ENCODE data around the gene CHRNA5. TPM values are rescaled to one million over a fixed set of nuclear protein-coding genes. Genes with fewer than 3 reads are reported as not detected.

The CHRNA5 gene
- total and polyA plus RNA-seq, 7 experiments from 2014 or later, result 0.10 to 3.4 (median 0.62) TPM; not detected in 2

GRCh38 chr15:78630886-78631633 lies 65.7 kb downstream of the CHRNA5 start:
- no peaks in the 10 kb centered on the region for H3K9me3 ChIP-seq (ENCODE audit: control insufficient read depth in 2 of 3, low read length in 3 of 3)
- ATAC-seq (no peak), DNase-seq (no peak)
- H3K27me3 ChIP-seq (ENCODE audit: control insufficient read depth in 2 of 2, insufficient read depth in 2 of 2, low read length in 2 of 2), result no peaks in the 10 kb centered on the region
- Mint-ChIP-seq H3K4me3 (no peak overlapping the region), H3K4me1 (no peaks in the 10 kb centered on the region), H3K36me3 (peaks cover 0 to 5% (median 0%) of the 10 kb centered on the region in 5 donors), H3K27ac (no peak overlapping the region), H3K27me3 (peaks cover 10 to 23% (median 19%) of the 10 kb centered on the region in 5 donors), H3K9me3 (peaks cover 0 to 16% (median 3%) of the 10 kb centered on the region in 11 donors)
- H3K36me3 ChIP-seq (ENCODE audit: control insufficient read depth in 2 of 3, insufficient read depth in 3 of 3, low read length in 3 of 3), result no peaks in the 10 kb centered on the region
- no peak overlapping the region for H3K4me3 ChIP-seq (ENCODE audit: low read length)
- ChIA-PET POLR2A (no interaction called here), CTCF (no interaction called here)
- intact Hi-C loops (cut with micrococcal nuclease), result no loop called here
- no peaks in the 10 kb centered on the region for H3K4me1 ChIP-seq (ENCODE audit: control insufficient read depth in 2 of 2, insufficient read depth in 2 of 2, low read length in 2 of 2)
- no peak overlapping the region for H3K27ac ChIP-seq (ENCODE audit: low read depth, low read length)

DNA sequence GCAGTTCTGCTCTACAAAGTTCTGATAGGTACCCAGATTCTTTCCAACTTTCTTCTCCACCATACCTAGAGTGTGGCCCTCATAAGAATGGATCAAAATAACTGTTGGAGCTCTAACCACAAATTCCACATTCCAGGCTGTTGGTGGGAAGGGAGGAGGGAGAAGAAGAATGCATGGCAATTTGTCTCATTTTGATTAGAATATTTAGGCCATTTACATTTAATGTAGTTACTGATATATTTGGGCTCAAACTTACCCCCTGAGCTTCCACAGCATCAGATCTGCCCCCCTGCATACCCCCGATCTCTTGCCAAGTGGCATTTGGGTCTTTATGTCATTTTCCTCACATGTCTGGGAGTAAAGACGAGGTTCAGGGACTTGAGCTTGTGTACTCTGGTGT lies 68.0 kb downstream of the CHRNA5 start:
- DNase-seq, result no peak
- intact Hi-C loops (cut with micrococcal nuclease), result no loop called here
- ATAC-seq, result no peak
- ChIA-PET CTCF (interaction anchor here (0.7 kb wide), 1 partner anchor 194 kb away, joined by 5 read pairs; no protein-coding TSS in a partner anchor), POLR2A (no interaction called here)
- peaks cover 3 to 24% (median 11%) of the 10 kb centered on the region in 5 donors for H3K27me3 Mint-ChIP-seq
- Histone ChIP-seq H3K4me1 (ENCODE audit: control insufficient read depth in 2 of 2, insufficient read depth in 2 of 2, low read length in 2 of 2) (no peaks in the 10 kb centered on the region), H3K27ac (ENCODE audit: low read depth, low read length) (no peak overlapping the region), H3K9me3 (ENCODE audit: control insufficient read depth in 2 of 3, low read length in 3 of 3) (no peaks in the 10 kb centered on the region), H3K4me3 (ENCODE audit: low read length) (no peak overlapping the region), H3K27me3 (ENCODE audit: control insufficient read depth in 2 of 2, insufficient read depth in 2 of 2, low read length in 2 of 2) (no peaks in the 10 kb centered on the region), H3K36me3 (ENCODE audit: control insufficient read depth in 2 of 3, insufficient read depth in 3 of 3, low read length in 3 of 3) (no peaks in the 10 kb centered on the region)
- H3K27ac Mint-ChIP-seq, result no peak overlapping the region
- H3K4me3 Mint-ChIP-seq, result no peak overlapping the region
- H3K9me3 Mint-ChIP-seq, result peaks cover 0 to 16% (median 3%) of the 10 kb centered on the region in 11 donors
- H3K4me1 Mint-ChIP-seq, result no peaks in the 10 kb centered on the region
- peaks cover 0 to 5% (median 0%) of the 10 kb centered on the region in 5 donors for H3K36me3 Mint-ChIP-seq

DNA sequence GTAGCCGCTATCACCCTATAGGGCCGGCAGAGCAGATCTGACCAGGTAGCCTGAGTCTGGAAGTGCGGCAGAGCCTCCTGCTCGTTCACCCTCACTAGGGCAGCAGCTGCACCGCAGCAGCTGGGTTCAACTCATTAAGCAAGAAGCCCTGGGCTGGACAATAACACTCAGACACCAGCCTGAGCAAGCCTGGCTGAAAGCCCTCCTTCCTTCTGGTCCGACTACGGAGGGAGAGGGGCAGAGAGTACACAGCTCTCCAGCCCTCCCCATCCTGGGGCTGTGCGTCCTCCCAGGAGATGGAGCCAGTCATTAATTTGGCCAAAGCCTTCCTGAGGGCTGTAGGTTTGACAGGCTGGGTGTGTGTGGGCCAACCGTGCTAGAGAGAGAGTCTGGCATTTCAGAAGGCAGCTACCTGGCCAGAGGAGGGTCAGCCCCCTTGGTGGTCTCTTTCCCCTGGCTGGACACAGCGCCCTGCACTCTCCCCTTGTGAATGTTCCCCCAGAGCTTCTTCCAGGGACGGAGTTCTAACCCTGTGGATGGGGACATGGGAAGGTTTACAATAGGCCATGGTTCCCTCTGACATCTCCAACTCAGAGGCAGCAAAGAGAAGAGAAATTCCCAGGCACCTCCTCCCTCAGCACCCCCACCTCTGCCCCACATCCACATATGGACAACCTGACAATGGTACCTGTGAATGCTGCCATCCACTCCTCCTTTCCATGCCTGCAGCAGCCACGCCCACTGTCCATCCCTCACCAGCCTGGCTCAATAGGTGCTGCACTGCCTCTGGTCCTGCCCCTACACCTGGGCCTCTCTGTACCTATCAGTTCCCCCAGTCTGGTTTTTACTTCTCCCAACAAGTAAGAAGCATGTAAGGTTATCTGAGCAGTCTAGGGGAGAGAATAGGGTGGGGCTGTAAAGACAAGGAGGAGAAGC lies 69.2 kb downstream of the CHRNA5 start:
- Histone ChIP-seq H3K4me3 (ENCODE audit: low read length) (no peak overlapping the region), H3K27ac (ENCODE audit: low read depth, low read length) (no peak overlapping the region), H3K4me1 (ENCODE audit: control insufficient read depth in 2 of 2, insufficient read depth in 2 of 2, low read length in 2 of 2) (no peaks in the 10 kb centered on the region), H3K36me3 (ENCODE audit: control insufficient read depth in 2 of 3, insufficient read depth in 3 of 3, low read length in 3 of 3) (no peaks in the 10 kb centered on the region), H3K9me3 (ENCODE audit: control insufficient read depth in 2 of 3, low read length in 3 of 3) (no peaks in the 10 kb centered on the region), H3K27me3 (ENCODE audit: control insufficient read depth in 2 of 2, insufficient read depth in 2 of 2, low read length in 2 of 2) (no peaks in the 10 kb centered on the region)
- Mint-ChIP-seq H3K27ac (no peak overlapping the region), H3K27me3 (peaks cover 6 to 19% (median 8%) of the 10 kb centered on the region in 5 donors), H3K4me3 (no peak overlapping the region), H3K36me3 (peaks cover 0 to 5% (median 0%) of the 10 kb centered on the region in 5 donors), H3K4me1 (no peaks in the 10 kb centered on the region), H3K9me3 (peaks cover 0 to 16% (median 3%) of the 10 kb centered on the region in 11 donors)
- no peak for ATAC-seq
- ChIA-PET CTCF (no interaction called here), POLR2A (no interaction called here)
- DNase-seq, result no peak
- intact Hi-C loops (cut with micrococcal nuclease), result no loop called here

DNA sequence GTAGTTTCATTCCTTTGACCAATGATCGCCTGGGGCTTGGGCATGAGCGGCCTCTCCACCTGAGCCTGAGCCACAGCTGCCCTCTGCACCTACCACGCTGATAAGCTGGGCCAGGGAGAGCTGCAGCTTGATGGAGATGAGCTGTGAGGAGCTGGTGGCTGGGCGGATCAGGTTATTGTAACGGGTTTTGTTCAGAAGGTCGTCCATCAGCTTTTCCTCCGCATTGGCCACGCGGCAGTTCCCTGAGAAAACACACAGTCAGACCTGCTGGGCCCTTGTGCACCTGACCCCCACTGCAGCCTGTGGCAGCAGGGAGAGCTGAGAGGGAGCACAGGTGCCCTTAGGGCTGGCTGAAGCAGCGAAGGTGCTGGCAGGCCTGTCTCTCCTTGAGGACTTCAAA lies 70.0 kb downstream of the CHRNA5 start:
- ChIA-PET POLR2A (no interaction called here), CTCF (no interaction called here)
- ATAC-seq, result no peak
- H3K36me3 Mint-ChIP-seq, result peaks cover 0 to 5% (median 0%) of the 10 kb centered on the region in 5 donors
- Histone ChIP-seq H3K4me1 (ENCODE audit: control insufficient read depth in 2 of 2, insufficient read depth in 2 of 2, low read length in 2 of 2) (no peaks in the 10 kb centered on the region), H3K27ac (ENCODE audit: low read depth, low read length) (no peak overlapping the region), H3K27me3 (ENCODE audit: control insufficient read depth in 2 of 2, insufficient read depth in 2 of 2, low read length in 2 of 2) (peaks cover 0 to under 1% of the 10 kb centered on the region in 2 donors), H3K4me3 (ENCODE audit: low read length) (no peak overlapping the region), H3K36me3 (ENCODE audit: control insufficient read depth in 2 of 3, insufficient read depth in 3 of 3, low read length in 3 of 3) (no peaks in the 10 kb centered on the region), H3K9me3 (ENCODE audit: control insufficient read depth in 2 of 3, low read length in 3 of 3) (no peaks in the 10 kb centered on the region)
- no peak for DNase-seq
- peaks cover 0 to 16% (median 3%) of the 10 kb centered on the region in 11 donors for H3K9me3 Mint-ChIP-seq
- peaks cover 0 to 1% (median 0%) of the 10 kb centered on the region in 7 donors for H3K4me1 Mint-ChIP-seq
- H3K4me3 Mint-ChIP-seq, result no peak overlapping the region
- peaks cover 8 to 25% (median 10%) of the 10 kb centered on the region in 5 donors for H3K27me3 Mint-ChIP-seq
- H3K27ac Mint-ChIP-seq, result no peak overlapping the region
- intact Hi-C loops (cut with micrococcal nuclease), result no loop called here

DNA sequence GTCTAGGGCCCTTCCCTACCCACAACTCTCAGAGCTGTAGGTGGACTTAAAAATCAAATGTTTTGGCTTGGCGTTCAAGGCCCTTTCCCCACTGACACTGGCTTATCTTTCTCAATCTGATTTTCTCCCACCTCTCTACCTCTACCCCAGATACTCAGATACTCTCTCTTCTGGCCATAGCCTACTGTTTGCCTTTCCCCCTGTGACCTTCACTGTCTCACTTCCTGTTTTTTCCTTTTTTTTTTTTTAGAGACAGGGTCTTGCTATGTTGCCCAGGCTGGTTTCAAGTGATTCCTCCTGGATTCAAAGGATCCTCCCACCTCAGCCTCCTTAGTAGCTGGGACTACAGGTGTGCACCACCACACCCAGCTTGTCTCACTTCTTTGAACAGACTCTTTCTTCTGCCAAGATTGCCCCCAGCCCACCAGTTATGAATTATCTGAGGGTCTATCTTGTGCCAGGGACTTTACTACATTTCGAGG lies 71.1 kb downstream of the CHRNA5 start:
- Mint-ChIP-seq H3K27me3 (peaks cover 12 to 25% (median 13%) of the 10 kb centered on the region in 5 donors), H3K36me3 (peaks cover 0 to 5% (median 0%) of the 10 kb centered on the region in 5 donors), H3K27ac (no peak overlapping the region), H3K4me3 (no peak overlapping the region), H3K4me1 (peaks cover 0 to 8% (median 3%) of the 10 kb centered on the region in 7 donors), H3K9me3 (peaks cover 0 to 16% (median 3%) of the 10 kb centered on the region in 11 donors)
- Histone ChIP-seq H3K9me3 (ENCODE audit: control insufficient read depth in 2 of 3, low read length in 3 of 3) (no peaks in the 10 kb centered on the region), H3K4me3 (ENCODE audit: low read length) (no peak overlapping the region), H3K27ac (ENCODE audit: low read depth, low read length) (no peak overlapping the region), H3K36me3 (ENCODE audit: control insufficient read depth in 2 of 3, insufficient read depth in 3 of 3, low read length in 3 of 3) (no peaks in the 10 kb centered on the region), H3K4me1 (ENCODE audit: control insufficient read depth in 2 of 2, insufficient read depth in 2 of 2, low read length in 2 of 2) (no peaks in the 10 kb centered on the region), H3K27me3 (ENCODE audit: control insufficient read depth in 2 of 2, insufficient read depth in 2 of 2, low read length in 2 of 2) (peaks cover 0 to 3% of the 10 kb centered on the region in 2 donors)
- ChIA-PET POLR2A (no interaction called here), CTCF (interaction anchor here (0.6 kb wide), 1 partner anchor 591 kb away, joined by 3 read pairs; no protein-coding TSS in a partner anchor)
- intact Hi-C loops (cut with micrococcal nuclease), result no loop called here
- ATAC-seq (no peak), DNase-seq (no peak)

DNA sequence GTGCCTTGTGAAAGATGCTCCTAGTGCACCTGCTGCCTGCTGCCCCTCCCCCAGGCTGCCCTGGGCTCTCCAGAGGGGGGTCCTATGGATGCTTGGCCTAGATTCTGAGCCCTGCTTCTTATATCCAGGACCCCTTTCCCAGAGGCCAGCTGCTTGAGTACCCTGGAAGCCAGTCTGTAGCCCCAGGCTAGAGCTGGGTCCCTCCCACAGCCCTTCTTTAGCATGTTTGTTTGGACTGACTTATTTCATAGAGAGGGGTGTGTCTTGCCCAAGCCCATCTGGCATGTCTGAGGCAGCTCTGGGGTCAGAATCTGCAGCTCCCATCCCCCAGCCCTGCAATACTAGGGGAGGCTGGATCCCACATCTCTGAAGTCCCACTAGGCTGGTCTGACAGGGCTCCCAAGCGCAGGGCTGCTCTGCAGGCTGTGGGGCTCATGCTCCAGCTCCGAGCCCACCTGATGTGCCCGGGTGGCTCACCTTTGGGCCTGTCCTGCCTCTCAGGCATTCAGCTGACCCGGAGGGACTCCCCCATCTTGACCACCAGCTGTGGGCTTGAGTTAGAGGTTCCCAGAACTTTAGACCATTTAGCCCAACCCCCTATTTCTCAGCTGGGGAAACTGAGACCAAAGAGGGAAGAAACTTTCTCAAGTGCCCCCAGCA lies 72.6 kb downstream of the CHRNA5 start:
- CTCF ChIA-PET, result interaction anchor here (0.9 to 1.1 kb wide), 2 partner anchors 113 to 545 kb away, joined by 3 read pairs; no protein-coding TSS in a partner anchor
- H3K27me3 Mint-ChIP-seq, result peaks cover 18 to 29% (median 21%) of the 10 kb centered on the region in 5 donors
- intact Hi-C loops (cut with micrococcal nuclease), result loop anchor here in 1 of 2 donors (1.0 kb wide), 1 partner anchor 71 kb away; no protein-coding TSS in a partner anchor

More for the DNA sequence above, 72.6 kb downstream of the CHRNA5 start:
- Mint-ChIP-seq H3K36me3 (peaks cover 0 to 5% (median 0%) of the 10 kb centered on the region in 5 donors), H3K4me1 (peaks cover 0 to 14% (median 9%) of the 10 kb centered on the region in 7 donors), H3K27ac (no peak overlapping the region), H3K9me3 (peaks cover 0 to 11% (median 2%) of the 10 kb centered on the region in 11 donors), H3K4me3 (no peak overlapping the region)
- Histone ChIP-seq H3K9me3 (ENCODE audit: control insufficient read depth in 2 of 3, low read length in 3 of 3) (no peaks in the 10 kb centered on the region), H3K36me3 (ENCODE audit: control insufficient read depth in 2 of 3, insufficient read depth in 3 of 3, low read length in 3 of 3) (no peaks in the 10 kb centered on the region), H3K27me3 (ENCODE audit: control insufficient read depth in 2 of 2, insufficient read depth in 2 of 2, low read length in 2 of 2) (peaks cover 0 to 3% of the 10 kb centered on the region in 2 donors), H3K4me1 (ENCODE audit: control insufficient read depth in 2 of 2, insufficient read depth in 2 of 2, low read length in 2 of 2) (no peaks in the 10 kb centered on the region), H3K4me3 (ENCODE audit: low read length) (no peak overlapping the region), H3K27ac (ENCODE audit: low read depth, low read length) (no peak overlapping the region)
- ATAC-seq (no peak), DNase-seq (no peak)
- POLR2A ChIA-PET, result no interaction called here

Data from naive thymus-derived CD4-positive, alpha-beta T cell (primary cell).